Fibroblast of the aortic adventitia (primary cell): ENCODE data around the gene GARNL3. TPM values are rescaled to one million over a fixed set of nuclear protein-coding genes. Genes with fewer than 3 reads are reported as not detected.

Source experiments
- DNase-seq: peaks from one replicate; pipeline ENCODE4 v3.0.0-alpha.2; 2010; ENCODE audit warnings: low read depth
- H3K4me3 ChIP-seq: 2 replicates; pipeline ENCODE4 v1.5.1; 2011; ENCODE audit warnings: low read depth, mild to moderate bottlenecking, control low read depth, low read length, moderate library complexity
- total RNA-seq: library from RNA; depleted of rRNA; stranded (reverse); fragments of >200 nt; gene quantifications from 2 replicates; pipeline ENCODE4 v1.2.3, GENCODE V29; 2012; ENCODE audit warnings: low replicate concordance
- TF ChIP-seq, protein P1 (sequence below): IDR thresholded peaks from 2 replicates; pipeline ENCODE4 v1.5.1; 2011; ENCODE audit warnings: mild to moderate bottlenecking, low read length, control low read depth, inconsistent platforms; ENCODE audit not compliant: insufficient read depth

The GARNL3 gene
- total RNA-seq, 1 donor, result 2.5 TPM

DNA sequence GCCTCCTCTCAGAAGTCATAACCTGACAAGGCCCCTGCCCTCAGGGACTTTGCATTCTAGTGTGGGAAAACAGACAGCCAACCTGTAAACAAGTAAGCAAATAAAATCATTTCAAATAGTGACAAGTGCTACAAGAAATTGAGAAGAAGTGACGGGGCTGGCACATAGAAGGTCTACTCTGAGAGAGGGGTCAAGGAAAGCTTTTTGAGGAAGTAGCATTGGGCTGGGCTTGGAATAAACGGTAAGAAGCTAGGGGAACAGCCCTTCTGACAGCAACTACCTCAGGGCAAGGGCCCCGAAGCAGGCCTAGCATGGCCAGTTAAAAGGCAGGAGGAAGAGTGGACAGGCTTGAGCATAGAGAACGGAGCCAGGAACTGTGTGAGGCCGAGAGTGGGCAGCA, 127.6 kb downstream of the GARNL3 start:
- no peak overlapping the region for H3K4me3 ChIP-seq
- DNase-seq, result no peak
- TF ChIP-seq, protein P1, sequence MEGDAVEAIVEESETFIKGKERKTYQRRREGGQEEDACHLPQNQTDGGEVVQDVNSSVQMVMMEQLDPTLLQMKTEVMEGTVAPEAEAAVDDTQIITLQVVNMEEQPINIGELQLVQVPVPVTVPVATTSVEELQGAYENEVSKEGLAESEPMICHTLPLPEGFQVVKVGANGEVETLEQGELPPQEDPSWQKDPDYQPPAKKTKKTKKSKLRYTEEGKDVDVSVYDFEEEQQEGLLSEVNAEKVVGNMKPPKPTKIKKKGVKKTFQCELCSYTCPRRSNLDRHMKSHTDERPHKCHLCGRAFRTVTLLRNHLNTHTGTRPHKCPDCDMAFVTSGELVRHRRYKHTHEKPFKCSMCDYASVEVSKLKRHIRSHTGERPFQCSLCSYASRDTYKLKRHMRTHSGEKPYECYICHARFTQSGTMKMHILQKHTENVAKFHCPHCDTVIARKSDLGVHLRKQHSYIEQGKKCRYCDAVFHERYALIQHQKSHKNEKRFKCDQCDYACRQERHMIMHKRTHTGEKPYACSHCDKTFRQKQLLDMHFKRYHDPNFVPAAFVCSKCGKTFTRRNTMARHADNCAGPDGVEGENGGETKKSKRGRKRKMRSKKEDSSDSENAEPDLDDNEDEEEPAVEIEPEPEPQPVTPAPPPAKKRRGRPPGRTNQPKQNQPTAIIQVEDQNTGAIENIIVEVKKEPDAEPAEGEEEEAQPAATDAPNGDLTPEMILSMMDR, result no peak

DNA sequence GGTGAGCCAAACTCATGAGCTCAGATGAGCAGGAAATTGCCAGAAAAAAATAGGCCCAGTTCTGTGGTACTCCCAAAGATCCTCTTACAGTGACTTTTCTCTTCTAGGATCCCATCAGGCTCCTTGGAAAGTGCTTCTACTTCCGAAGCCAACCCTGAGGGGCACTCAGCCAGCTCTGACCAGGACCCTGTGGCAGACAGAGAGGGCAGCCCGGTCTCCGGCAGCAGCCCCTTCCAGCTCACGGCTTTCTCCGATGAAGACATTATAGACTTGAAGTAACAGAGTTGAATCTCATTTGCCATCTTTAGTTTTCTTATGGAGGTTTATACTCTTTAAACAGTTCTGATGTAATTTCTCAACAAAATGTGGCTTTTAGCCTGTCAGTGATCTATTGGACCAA, 128.4 kb downstream of the GARNL3 start:
- DNase-seq, result no peak
- TF ChIP-seq, protein P1, result no peak
- H3K4me3 ChIP-seq, result no peak overlapping the region

DNA sequence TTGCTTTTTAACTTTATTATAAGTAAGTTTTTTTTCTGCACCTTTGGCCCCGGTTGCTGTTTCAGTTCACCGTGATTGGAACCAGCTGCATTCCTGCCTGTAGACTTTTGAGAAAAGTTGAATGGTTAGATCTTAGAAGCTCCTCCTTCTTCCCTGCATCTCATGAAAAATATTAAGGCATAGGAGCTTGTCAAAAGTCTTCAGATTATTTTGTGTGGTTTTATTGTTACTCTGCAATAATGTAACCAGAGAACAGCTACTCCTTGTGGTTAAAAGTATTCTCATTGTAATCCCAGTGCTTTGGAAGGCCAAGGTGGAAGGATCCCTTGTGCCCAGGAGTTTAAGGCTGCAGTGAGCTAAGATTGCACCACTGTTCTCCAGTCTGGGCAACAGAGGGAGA, 129.1 kb downstream of the GARNL3 start:
- DNase-seq, result peak; percentile 61
- H3K4me3 ChIP-seq, result no peak overlapping the region
- TF ChIP-seq, protein P1, result peak; percentile 48

DNA sequence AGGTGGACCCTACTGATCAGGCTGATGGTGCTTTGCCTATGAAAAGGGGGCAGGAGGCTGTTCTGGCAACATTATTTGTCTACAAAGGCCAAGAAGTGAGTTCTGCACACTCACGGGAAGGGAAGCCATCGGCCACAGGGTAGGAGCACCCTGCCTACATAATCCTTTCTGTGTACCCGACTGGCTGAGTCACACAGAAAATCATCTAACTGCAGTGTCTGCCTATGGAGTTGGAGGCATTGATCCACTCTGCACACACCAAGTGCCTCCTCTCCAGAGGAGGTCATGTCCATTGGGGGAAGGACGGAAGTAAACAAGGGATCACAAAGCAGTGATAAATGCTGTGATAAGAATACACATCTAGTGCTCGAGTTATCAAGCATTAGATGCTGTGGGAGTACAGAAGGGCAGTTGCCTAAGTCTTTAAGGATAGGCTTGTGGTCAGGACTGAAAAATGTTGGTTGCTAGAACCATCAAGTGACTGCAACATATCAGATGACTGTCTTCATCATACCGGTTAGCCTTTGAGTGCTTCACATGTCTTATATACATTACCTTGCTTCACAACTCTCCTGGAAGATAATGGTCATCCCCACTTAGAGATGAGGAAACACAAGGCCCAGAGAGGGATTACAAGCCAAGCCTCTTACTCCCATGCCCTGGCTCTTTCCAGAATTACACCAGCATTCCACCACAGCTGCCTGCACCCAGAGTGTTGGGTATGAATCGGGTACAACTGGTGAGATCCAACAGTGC, 131.1 kb downstream of the GARNL3 start:
- TF ChIP-seq, protein P1, result no peak
- H3K4me3 ChIP-seq, result no peak overlapping the region
- no peak for DNase-seq

DNA sequence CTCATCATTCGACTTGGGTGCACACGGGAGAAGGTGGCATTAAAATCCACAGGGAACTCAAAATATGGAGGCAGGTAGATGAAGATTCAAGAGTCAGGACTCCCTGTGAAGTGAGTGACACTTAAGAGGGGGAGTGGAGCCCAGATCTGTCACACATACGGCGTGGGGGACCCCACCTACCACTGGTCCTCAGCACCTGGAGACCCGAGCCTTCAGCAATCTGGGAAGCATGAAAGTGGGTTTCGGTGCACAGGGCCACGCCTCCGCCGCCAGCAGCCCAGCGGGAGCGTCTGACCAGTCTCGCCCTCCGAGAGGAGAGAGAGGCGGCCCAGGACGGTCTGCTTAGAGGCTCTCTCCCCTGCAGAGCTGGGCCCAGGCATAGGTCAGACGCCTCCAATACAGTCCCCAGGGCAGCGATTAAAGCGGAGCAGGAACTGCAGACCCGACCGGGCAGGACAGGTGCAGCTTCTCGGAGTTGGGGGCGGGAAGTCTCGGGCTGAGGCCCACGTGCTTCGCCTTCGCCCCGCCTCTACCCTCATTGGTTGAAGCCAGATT, 131.8 kb downstream of the GARNL3 start:
- DNase-seq, result no peak
- H3K4me3 ChIP-seq, result peak overlapping the region; percentile 56
- TF ChIP-seq, protein P1, result no peak

DNA sequence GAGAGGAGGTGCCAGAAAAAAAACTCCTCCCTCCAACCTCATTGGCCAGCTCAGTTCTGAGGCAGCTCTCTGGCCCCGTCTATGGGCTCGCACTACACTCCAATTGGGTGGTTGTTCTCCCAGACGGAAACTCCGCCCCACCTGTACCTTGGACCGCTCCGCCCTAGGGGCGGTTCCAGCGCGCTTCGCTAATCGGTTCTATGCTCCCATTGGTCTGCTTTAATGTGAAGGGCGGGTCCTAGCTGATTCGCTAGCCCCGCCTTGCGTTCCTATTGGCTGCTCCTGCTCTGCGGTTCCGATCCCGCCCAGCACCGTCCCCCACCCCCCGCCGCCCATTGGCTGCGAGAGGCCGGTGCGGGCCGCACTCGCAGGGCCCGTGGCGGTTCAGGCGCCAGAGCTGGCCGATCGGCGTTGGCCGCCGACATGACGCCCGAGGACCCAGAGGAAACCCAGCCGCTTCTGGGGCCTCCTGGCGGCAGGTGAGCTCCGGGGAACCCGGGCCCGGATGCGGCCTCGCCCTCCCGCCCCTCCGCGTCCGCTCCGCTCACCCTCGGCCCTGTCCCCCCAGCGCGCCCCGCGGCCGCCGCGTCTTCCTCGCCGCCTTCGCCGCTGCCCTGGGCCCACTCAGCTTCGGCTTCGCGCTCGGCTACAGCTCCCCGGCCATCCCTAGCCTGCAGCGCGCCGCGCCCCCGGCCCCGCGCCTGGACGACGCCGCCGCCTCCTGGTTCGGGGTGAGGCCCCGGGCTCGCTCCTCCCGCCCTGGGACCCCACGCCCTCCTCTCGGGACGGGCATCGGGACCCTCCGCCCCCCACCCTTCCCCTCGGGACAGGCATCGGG, 132.5 kb downstream of the GARNL3 start, which contains the start of gene SLC2A8:
Gene SLC2A8 (plus strand): TSS at position 362 of the 838 bp plus-strand sequence. CDS start 62 bp downstream, at position 424.
- DNase-seq, result peak; percentile 97
- TF ChIP-seq, protein P1, result peak; percentile 2
- peak within 1 kb of the TSS; percentile 64 for H3K4me3 ChIP-seq
